Loucy (cell line): ENCODE measurements around the gene CCL26.
"Not testable (repeated sequence)": the region's sequence is repeated elsewhere in the genome, so short reads cannot be mapped to it uniquely, and the experiment has no call there.

ENCODE experiments used
- EZH2phosphoT487 ChIP-seq: fragments of 200-600 bp; IDR thresholded peaks from 2 replicates; pipeline ENCODE4 v1.6.1; 2018; ENCODE audit warnings: antibody characterized with exemption, mild to moderate bottlenecking, moderate library complexity, borderline replicate concordance
- TF ChIP-seq, protein P1 (sequence below): fragments of 200-600 bp; sonication (generic); conservative IDR thresholded peaks from 2 replicates; pipeline ENCODE4 v1.5.1; 2014; ENCODE audit warnings: mild to moderate bottlenecking, antibody characterized with exemption, low read length

DNA sequence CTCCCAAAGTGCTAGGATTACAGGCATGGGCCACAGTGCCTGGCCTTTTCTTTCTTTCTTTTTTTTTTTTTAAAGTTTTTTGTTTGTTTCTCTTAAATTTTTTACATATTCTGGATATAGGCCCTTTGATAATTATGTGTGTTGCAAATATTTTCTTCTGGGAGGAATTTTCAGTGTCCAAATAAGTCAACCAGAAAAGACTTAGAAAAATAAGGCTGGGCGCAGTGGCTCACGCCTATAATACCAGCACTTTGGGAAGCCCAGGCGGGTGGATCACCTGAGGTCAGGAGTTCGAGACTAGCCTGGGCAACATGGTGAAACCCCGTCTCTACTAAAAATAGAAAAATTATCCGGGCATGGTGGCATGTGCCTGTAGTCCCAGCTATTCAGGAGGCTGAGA lies 44.7 kb downstream of the CCL26 start:
- TF ChIP-seq, protein P1, sequence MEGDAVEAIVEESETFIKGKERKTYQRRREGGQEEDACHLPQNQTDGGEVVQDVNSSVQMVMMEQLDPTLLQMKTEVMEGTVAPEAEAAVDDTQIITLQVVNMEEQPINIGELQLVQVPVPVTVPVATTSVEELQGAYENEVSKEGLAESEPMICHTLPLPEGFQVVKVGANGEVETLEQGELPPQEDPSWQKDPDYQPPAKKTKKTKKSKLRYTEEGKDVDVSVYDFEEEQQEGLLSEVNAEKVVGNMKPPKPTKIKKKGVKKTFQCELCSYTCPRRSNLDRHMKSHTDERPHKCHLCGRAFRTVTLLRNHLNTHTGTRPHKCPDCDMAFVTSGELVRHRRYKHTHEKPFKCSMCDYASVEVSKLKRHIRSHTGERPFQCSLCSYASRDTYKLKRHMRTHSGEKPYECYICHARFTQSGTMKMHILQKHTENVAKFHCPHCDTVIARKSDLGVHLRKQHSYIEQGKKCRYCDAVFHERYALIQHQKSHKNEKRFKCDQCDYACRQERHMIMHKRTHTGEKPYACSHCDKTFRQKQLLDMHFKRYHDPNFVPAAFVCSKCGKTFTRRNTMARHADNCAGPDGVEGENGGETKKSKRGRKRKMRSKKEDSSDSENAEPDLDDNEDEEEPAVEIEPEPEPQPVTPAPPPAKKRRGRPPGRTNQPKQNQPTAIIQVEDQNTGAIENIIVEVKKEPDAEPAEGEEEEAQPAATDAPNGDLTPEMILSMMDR: not testable (repeated sequence)
- TF ChIP-seq EZH2phosphoT487: not testable (repeated sequence)
